ENCODE data around the gene GALNT9. TPM values are rescaled to one million over a fixed set of nuclear protein-coding genes. Genes with fewer than 3 reads are reported as not detected.

The GALNT9 gene
- total RNA-seq, 6 donors from 2014 or later: 0.26 TPM; not detected in 5

GRCh38 chr12:132315951-132316350, 13.4 kb downstream of the GALNT9 start:
- 63 to 68% methylated on average over 17 to 20 of the region's 20 CpGs for WGBS, 2 donors
- no peaks in the 10 kb centered on the region for H3K27me3 ChIP-seq

GRCh38 chr12:132315507-132315906, 13.9 kb downstream of the GALNT9 start:
- Histone ChIP-seq H3K4me3 (no peak overlapping the region), H3K9me3 (peaks cover 5 to 22% (median 18%) of the 10 kb centered on the region in 4 donors), H3K4me1 (no peaks in the 10 kb centered on the region), H3K27ac (no peak overlapping the region), H3K36me3 (no peaks in the 10 kb centered on the region), H3K27me3 (no peaks in the 10 kb centered on the region)
- TF ChIP-seq EP300 (IDR thresholded peaks at IDR 0.05): no peak
- TF ChIP-seq POLR2A (IDR thresholded peaks at IDR 0.05): no peak
- no peak for TF ChIP-seq POLR2AphosphoS5 (IDR thresholded peaks at IDR 0.05)
- TF ChIP-seq CTCF (IDR thresholded peaks at IDR 0.05): no peak
- peak in 1 of 2 donors; percentile 57 for DNase-seq
- 85 to 90% methylated on average over 18 to 19 of the region's 19 CpGs for WGBS, 2 donors
- no peak for ATAC-seq (ENCODE audit: low FRiP score in 2 of 2)

More at GRCh38 chr12:132315951-132316350, 13.4 kb downstream of the GALNT9 start:
- Histone ChIP-seq H3K4me3 (no peak overlapping the region), H3K9me3 (peaks cover 5 to 18% (median 14%) of the 10 kb centered on the region in 4 donors), H3K27ac (no peak overlapping the region), H3K4me1 (no peaks in the 10 kb centered on the region), H3K36me3 (no peaks in the 10 kb centered on the region)
- TF ChIP-seq EP300 (IDR thresholded peaks at IDR 0.05): no peak
- no peak for TF ChIP-seq POLR2A (IDR thresholded peaks at IDR 0.05)
- TF ChIP-seq POLR2AphosphoS5 (IDR thresholded peaks at IDR 0.05): no peak
- TF ChIP-seq CTCF (IDR thresholded peaks at IDR 0.05): no peak
- ATAC-seq (ENCODE audit: low FRiP score in 2 of 2): no peak
- DNase-seq: peak in 1 of 2 donors; percentile 67

- WGBS, 2 donors: 80 to 84% methylated on average over 24 to 25 of the region's 26 CpGs
- DNase-seq (peak in 1 of 2 donors; percentile 65), ATAC-seq (ENCODE audit: low FRiP score in 2 of 2) (no peak)
- Histone ChIP-seq H3K4me3 (no peak overlapping the region), H3K4me1 (no peaks in the 10 kb centered on the region), H3K27ac (no peak overlapping the region), H3K9me3 (peaks cover 5 to 27% (median 18%) of the 10 kb centered on the region in 4 donors), H3K27me3 (no peaks in the 10 kb centered on the region), H3K36me3 (no peaks in the 10 kb centered on the region)
- no peak for TF ChIP-seq CTCF (IDR thresholded peaks at IDR 0.05)
- TF ChIP-seq POLR2A (IDR thresholded peaks at IDR 0.05): no peak
- no peak for TF ChIP-seq POLR2AphosphoS5 (IDR thresholded peaks at IDR 0.05)
- no peak for TF ChIP-seq EP300 (IDR thresholded peaks at IDR 0.05)
These were observed 14.7 kb downstream of the GALNT9 start for GRCh38 chr12:132314516-132315233.

GRCh38 chr12:132314035-132314434, 15.4 kb downstream of the GALNT9 start:
- no peak for TF ChIP-seq EP300 (IDR thresholded peaks at IDR 0.05)
- no peak for TF ChIP-seq POLR2A (IDR thresholded peaks at IDR 0.05)
- no peak for TF ChIP-seq CTCF (IDR thresholded peaks at IDR 0.05)
- no peak for TF ChIP-seq POLR2AphosphoS5 (IDR thresholded peaks at IDR 0.05)
- H3K27me3 ChIP-seq: no peaks in the 10 kb centered on the region
- H3K4me3 ChIP-seq: no peak overlapping the region
- no peak overlapping the region for H3K27ac ChIP-seq
- no peaks in the 10 kb centered on the region for H3K4me1 ChIP-seq
- no peak for DNase-seq
- H3K36me3 ChIP-seq: no peaks in the 10 kb centered on the region
- ATAC-seq (ENCODE audit: low FRiP score in 2 of 2): no peak
- WGBS, 2 donors: 90 to 94% methylated on average over 2 of the region's 2 CpGs
- H3K9me3 ChIP-seq: peaks cover 5 to 27% (median 18%) of the 10 kb centered on the region in 4 donors

GRCh38 chr12:132313182-132313581, 16.2 kb downstream of the GALNT9 start:
- Histone ChIP-seq H3K27me3 (no peaks in the 10 kb centered on the region), H3K4me1 (no peaks in the 10 kb centered on the region), H3K27ac (no peak overlapping the region), H3K4me3 (no peak overlapping the region), H3K36me3 (no peaks in the 10 kb centered on the region), H3K9me3 (peaks cover 5 to 27% (median 18%) of the 10 kb centered on the region in 4 donors)
- DNase-seq (no peak), ATAC-seq (ENCODE audit: low FRiP score in 2 of 2) (no peak)
- WGBS, 2 donors: 93 to 97% methylated on average over 1 of the region's 1 CpG
- TF ChIP-seq POLR2A (IDR thresholded peaks at IDR 0.05) (no peak), CTCF (IDR thresholded peaks at IDR 0.05) (no peak), POLR2AphosphoS5 (IDR thresholded peaks at IDR 0.05) (no peak), EP300 (IDR thresholded peaks at IDR 0.05) (no peak)
